Chondrocyte (in vitro differentiated cells): Measurements from ENCODE around the gene DLG2. TPM values are rescaled to one million over a fixed set of nuclear protein-coding genes. Genes with fewer than 3 reads are reported as not detected.

ENCODE experiments used
- DNase-seq: peaks from one replicate; pipeline ENCODE4 v3.0.0; 2021; ENCODE audit warnings: mixed read lengths, low spot score
- H3K27ac Mint-ChIP-seq: one replicate; pipeline ENCODE4 v1.8.0; 2021; ENCODE audit warnings: mild to moderate bottlenecking, moderate library complexity, mixed read lengths; ENCODE audit not compliant: unreplicated experiment
- H3K27me3 Mint-ChIP-seq: 2 replicates; pipeline ENCODE4 v1.8.0; 2021; ENCODE audit warnings: low read depth, mixed read lengths
- H3K36me3 Mint-ChIP-seq: 2 replicates; pipeline ENCODE4 v1.8.0; 2021; ENCODE audit warnings: low read depth, mixed read lengths
- H3K4me1 Mint-ChIP-seq: 2 replicates; pipeline ENCODE4 v1.8.0; 2021; ENCODE audit warnings: low read depth, mild to moderate bottlenecking, mixed read lengths
- H3K4me3 Mint-ChIP-seq: one replicate; pipeline ENCODE4 v1.8.0; 2021; ENCODE audit warnings: mild to moderate bottlenecking, moderate library complexity, mixed read lengths; ENCODE audit not compliant: unreplicated experiment
- H3K9me3 Mint-ChIP-seq: 2 replicates; pipeline ENCODE4 v1.8.0; 2021; ENCODE audit warnings: low read depth, mixed read lengths
- CTCF ChIP-seq: fragments of 200-600 bp; sonication (generic); IDR thresholded peaks from 2 replicates; pipeline ENCODE4 v1.5.0; 2021; ENCODE audit warnings: antibody characterized with exemption, mild to moderate bottlenecking, moderate library complexity
- total RNA-seq: library from RNA; stranded (reverse); gene quantifications from 3 replicates; pipeline ENCODE4 v1.2.1, GENCODE V29; 2021

DLG2 gene
- total RNA-seq, 1 donor from 2014 or later: 1.3 TPM

GRCh38 chr11:84250834-84251613 lies 1376.1 kb downstream of the DLG2 start:
- H3K36me3 Mint-ChIP-seq: no peaks in the 10 kb centered on the region
- no peak overlapping the region for H3K4me3 Mint-ChIP-seq
- H3K27me3 Mint-ChIP-seq: no peaks in the 10 kb centered on the region
- no peak for DNase-seq
- no peak overlapping the region for H3K27ac Mint-ChIP-seq
- TF ChIP-seq CTCF: no peak
- no peaks in the 10 kb centered on the region for H3K9me3 Mint-ChIP-seq
- H3K4me1 Mint-ChIP-seq: no peaks in the 10 kb centered on the region

- no peak for DNase-seq
- TF ChIP-seq CTCF: no peak
- Mint-ChIP-seq H3K27me3 (peaks cover 1% of the 10 kb centered on the region), H3K4me1 (no peaks in the 10 kb centered on the region), H3K36me3 (no peaks in the 10 kb centered on the region), H3K4me3 (no peak overlapping the region), H3K9me3 (no peaks in the 10 kb centered on the region), H3K27ac (no peak overlapping the region)
These were observed 1377.6 kb downstream of the DLG2 start for GRCh38 chr11:84249344-84250135.

- Mint-ChIP-seq H3K27ac (no peak overlapping the region), H3K9me3 (no peaks in the 10 kb centered on the region), H3K36me3 (no peaks in the 10 kb centered on the region), H3K4me3 (no peak overlapping the region), H3K27me3 (peaks cover 1% of the 10 kb centered on the region), H3K4me1 (no peaks in the 10 kb centered on the region)
- no peak for DNase-seq
- TF ChIP-seq CTCF: no peak
These were observed 1379.2 kb downstream of the DLG2 start for GRCh38 chr11:84247926-84248325.

- Mint-ChIP-seq H3K4me1 (no peaks in the 10 kb centered on the region), H3K36me3 (no peaks in the 10 kb centered on the region), H3K27ac (no peak overlapping the region), H3K4me3 (no peak overlapping the region), H3K9me3 (no peaks in the 10 kb centered on the region), H3K27me3 (peaks cover 1% of the 10 kb centered on the region)
- no peak for DNase-seq
- TF ChIP-seq CTCF: no peak
These were observed 1380.0 kb downstream of the DLG2 start for GRCh38 chr11:84247129-84247528.

GRCh38 chr11:84243629-84244263 lies 1383.4 kb downstream of the DLG2 start:
- Mint-ChIP-seq H3K36me3 (no peaks in the 10 kb centered on the region), H3K4me1 (no peaks in the 10 kb centered on the region), H3K4me3 (no peak overlapping the region), H3K27me3 (peaks cover 1% of the 10 kb centered on the region), H3K27ac (no peak overlapping the region), H3K9me3 (no peaks in the 10 kb centered on the region)
- no peak for DNase-seq
- TF ChIP-seq CTCF: no peak
